LNCAP (cell line): ENCODE measurements around the gene HS6ST1.

Source experiments
- CTCF ChIP-seq: fragments of 450-650 bp; IDR thresholded peaks from 2 replicates; pipeline ENCODE4 v1.5.1; 2017; ENCODE audit warnings: mild to moderate bottlenecking

Gene HS6ST1

GRCh38 chr2:128362889-128363228 lies 44.2 kb upstream of the HS6ST1 start:
- no peak for TF ChIP-seq CTCF

- TF ChIP-seq CTCF, result no peak
Observed at GRCh38 chr2:128362176-128362888, 43.7 kb upstream of the HS6ST1 start.

- no peak for TF ChIP-seq CTCF
Observed at GRCh38 chr2:128361376-128362131, 42.9 kb upstream of the HS6ST1 start.

GRCh38 chr2:128360711-128361110 lies 42.0 kb upstream of the HS6ST1 start:
- TF ChIP-seq CTCF, result no peak

- TF ChIP-seq CTCF, result no peak
Observed at GRCh38 chr2:128359841-128360240, 41.2 kb upstream of the HS6ST1 start.

- TF ChIP-seq CTCF, result no peak
Observed at GRCh38 chr2:128358941-128359731, 40.5 kb upstream of the HS6ST1 start.

GRCh38 chr2:128357506-128358370 lies 39.1 kb upstream of the HS6ST1 start:
- no peak for TF ChIP-seq CTCF
